OCI-M2 (cell line): ENCODE results near the gene DNAH11.
"Not testable (repeated sequence)": the region's sequence is repeated elsewhere in the genome, so short reads cannot be mapped to it uniquely, and the experiment has no call there.

Source experiments
- DNase-seq: peaks from one replicate; lab custom pipeline; 2025; ENCODE audit not compliant: unreplicated experiment; lab: John Stamatoyannopoulos, UW

The DNAH11 gene

DNA sequence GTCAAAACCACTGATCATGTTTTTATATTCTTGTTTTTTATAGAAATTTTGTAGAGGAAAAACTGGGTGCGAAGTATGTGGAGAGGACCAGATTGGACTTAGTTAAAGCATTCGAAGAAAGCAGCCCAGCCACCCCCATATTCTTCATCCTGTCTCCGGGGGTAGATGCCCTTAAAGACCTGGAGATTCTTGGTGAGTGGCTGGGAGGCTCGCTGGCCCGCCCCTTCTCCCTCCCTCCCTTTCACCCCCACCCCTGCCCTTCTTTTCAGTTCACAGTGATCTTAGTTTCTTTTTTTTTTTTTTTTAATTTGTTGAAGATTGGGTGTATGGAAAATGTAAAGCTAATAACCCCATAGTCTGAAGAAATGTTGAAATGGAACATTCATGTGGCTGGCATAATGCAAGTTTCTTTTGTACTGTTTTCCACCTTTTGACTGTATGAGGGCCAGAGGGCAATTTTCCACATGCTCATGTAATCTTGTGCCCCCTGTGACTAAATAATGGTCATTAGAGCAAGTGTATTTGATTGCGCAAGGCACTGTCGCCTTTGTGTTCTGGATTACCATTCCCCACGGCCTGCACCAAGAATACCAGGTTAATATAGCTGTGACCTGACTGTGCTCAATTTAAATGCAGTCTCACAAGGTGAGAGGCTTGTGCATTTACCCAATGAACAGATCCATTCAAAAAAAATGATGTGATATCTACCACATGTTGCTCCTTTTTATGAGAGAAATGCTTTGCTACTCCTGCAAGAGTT lies 325.2 kb downstream of the DNAH11 start:
- no peak for DNase-seq

DNA sequence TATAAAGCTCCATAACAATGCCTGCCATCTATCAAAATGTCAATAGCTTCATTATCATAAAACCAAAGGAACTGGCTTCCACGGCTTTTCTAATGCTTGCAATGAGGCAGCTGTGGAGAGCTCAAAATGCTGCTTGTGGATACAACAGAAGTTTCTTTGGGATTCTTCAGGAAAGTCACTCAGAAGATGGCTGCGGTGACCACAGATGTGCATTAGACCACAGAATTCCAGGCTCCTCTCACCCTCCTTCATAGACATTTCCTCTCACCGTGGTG lies 325.7 kb downstream of the DNAH11 start:
- DNase-seq: no peak

DNA sequence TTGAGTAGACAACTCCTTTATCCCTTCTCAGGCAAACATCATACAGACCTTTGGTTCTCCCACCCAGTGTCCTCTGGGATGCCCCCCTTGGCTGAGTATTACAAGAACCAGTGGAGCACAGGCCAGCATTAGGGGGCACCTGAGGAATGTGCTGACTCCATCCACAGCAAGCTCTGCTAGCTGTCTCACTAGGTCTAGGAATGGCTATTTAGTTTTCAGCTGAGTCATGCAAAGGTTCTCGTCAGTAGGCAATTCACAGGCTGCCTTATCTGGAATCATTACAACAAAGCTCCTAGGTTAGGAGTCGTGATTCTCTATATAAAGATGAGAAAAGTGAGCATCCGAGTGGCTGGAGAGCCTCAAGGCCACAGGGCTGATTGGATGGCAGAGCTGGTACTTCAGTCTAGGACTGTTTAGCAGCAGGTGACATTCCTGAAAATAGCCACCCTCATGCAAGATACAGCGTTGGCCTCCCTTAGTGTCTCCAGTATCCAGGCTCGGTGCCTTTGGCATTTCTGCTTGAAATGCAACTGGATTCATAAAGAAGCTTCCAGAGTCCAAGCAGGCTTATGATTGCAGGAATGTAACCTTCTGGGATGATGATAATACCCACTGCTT lies 327.1 kb downstream of the DNAH11 start:
- no peak for DNase-seq

DNA sequence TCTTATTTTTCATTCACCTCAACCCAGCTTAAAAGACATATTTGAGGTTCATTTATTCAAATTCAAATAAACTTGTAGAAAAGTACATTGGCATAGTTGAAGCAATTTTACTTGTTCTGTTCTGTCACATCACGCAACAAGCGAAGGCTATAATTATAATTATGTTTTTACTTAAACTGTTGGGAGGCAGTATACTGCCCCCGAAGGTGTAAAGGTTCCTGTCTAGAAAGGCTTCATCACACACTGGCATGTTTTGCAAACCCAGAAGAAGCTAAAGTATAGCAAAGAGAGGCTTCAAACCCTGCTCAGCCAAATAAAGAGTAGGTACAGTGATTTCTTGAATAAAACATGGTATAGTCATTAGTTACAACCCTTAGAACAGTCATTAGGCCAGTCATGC lies 340.2 kb downstream of the DNAH11 start:
- no peak for DNase-seq

DNA sequence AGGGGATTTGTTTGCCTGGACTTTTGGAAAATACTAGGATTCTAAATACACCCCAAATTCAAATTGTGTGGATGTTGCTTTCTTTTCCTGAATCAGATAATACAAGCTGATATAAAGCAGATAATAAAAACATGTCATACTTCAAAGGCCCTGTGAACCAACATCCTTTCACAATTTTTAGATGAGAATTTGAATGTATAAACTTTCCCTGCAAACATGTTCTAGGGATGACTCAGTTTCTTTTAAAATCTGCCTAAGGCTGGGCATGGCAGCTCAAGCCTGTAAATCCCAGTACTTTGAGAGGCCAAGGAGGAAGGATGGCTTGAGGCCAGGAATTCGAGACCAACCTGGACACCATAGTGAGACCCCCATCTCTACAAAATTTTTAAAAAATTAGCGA lies 340.7 kb downstream of the DNAH11 start:
- not testable (repeated sequence) for DNase-seq

DNA sequence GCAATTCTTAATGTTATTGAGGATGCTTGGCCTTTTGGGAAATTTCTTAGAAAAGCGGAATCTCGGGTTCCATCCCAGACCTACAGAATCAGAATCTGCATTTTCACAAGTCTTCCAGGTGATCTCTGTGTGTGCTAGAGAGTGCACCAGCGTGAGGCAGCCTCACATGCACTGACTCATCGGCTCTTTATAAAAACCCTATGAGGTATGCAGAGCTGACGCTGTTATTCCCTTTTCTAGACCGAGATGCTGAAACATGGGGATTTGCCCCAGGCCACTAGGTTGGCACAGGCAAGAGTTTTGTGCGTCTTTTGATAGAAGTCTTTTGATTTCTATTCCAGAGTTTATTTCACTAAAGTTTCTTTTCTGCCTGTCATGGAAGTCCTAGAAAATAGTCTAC lies 341.7 kb downstream of the DNAH11 start:
- no peak for DNase-seq

DNA sequence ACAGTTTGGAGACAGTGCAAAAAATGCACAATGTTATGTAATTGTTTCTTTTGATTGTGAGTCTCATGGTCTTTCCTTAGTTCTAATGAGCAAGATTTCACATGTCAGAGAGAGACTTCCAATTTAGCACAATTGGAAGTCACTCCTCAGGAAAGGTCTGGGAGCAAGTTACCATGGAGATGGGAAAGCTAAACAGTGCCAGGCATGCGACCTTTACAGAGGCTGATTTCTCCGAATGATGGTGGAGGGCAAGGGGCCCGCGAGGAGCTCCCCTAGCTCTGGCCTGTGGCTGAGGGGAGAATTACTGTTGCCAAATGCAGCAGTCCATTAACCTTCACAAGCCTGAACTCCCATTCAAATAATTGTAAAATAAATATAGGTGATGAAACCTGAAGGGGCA lies 343.6 kb downstream of the DNAH11 start:
- DNase-seq: no peak

DNA sequence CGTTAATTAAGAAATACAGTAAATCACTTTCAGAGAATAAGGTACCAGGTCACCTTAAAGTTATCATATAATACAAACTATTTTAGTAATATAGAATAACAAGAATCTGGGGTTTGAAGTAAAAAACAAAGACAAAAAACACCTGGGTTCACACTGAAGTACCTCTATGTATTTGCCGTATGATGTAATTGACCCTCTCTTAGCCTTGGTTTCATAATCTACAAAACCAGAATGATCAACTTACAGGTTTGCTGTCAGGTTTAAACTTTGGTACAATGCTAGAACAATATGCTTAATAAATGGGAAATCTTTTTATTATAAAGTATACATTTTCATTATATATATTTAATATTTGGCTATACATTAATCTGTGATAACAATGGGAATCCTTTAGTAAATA lies 344.5 kb downstream of the DNAH11 start:
- DNase-seq: no peak

DNA sequence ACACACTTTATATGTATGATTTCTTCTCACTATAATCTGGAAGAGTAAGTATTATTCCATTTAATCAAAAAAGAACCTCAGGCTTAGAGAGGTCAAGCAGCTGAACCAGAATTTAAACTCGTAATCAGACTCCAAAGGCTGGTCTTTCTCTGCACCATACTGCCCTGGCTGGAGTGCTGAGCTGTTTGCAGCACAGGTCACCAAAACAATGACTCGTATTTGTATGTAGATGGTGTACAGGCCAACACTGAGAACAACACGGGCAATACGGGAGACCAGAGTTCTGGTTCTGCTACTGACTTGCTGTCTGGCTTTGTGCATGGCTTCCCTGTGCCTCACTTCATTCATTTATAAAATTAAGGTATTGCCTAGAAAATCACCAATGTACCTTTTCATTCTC lies 344.9 kb downstream of the DNAH11 start:
- DNase-seq: no peak

DNA sequence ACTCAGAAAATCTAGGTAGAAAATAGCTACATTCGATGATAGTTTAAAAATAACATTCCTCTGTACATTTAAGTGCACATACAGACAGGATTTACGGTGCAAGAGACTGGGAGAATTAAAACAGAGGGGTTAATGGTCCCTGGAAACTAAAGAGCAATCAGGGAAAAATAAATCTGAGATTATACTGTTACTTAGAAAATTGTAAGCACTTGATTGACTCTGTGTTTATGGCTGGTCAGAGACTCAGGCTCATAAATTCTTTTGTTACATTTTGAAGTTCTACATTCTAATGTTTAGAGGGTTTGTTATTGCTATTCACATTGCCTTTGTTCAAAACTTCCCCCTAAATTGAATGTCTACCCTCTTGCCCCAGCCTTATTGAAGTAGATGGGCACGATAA lies 348.5 kb downstream of the DNAH11 start:
- no peak for DNase-seq

DNA sequence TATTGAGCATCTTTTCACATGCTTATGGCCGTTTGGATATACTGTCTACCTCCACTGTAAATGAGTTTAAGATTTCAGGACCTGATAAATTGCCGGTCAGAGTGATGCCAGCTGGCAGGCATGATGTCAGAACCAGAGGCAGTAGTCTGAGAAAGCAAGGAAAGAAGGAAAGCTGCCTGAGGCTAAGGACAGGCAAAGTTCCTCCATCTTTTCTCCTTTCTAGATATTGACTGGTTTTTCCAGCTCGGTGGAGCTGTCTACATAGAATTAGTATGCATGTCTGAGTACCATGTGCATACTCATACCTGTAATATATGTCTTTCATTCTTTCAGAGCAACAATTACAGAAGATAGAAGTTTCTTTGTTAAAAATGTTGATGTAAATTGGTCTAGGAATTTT lies 350.6 kb downstream of the DNAH11 start:
- DNase-seq: no peak

DNA sequence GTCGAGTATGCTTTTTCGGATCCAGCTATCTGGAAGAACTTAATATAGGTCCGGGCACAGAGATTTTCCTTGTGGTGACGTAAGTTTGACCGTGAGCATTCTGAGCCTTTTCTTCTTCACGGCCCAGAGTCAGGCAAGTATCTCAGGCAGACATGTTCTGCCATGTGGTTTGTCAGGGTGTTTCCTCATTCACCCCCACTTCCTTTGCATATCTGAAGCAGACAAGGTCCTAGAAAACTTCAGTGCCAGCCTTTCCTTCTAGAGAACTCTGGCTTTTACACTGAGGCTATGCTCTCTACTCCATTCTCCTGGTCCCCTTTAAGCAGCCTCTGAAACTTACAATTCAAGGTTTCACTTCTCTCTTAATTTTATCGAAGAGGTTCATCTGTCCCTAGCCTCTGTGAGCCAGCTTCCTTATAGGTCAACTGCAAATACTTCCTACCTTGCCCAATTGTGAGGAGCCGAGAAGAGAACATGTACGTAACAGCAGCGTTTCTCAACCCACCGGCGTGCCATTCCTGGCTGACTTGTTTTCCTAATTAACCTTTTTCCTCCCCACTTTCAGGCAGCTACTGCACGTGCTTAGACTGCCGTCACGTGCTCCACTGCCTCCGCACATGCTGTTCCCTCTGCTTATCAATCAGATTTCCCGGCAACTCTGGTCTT lies 355.6 kb downstream of the DNAH11 start:
- DNase-seq: no peak

DNA sequence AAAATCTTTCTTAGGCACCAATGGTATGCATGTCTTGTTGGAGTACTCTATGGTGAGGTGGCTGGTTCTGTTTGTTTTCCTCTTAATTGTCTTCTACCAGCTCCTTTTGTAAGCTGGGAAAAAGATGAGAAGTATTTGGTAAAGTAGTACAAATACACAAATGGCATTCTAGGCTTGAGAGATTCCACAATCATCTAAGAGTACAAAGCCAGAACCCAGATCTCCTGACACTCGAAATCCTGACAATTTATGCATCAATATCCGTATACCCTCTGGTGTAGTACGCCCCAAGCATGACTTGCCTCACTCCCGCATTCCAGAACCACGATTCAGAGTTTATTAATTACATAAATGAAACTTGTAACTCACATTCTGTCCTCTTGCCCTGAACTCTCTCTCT lies 359.4 kb downstream of the DNAH11 start:
- DNase-seq: no peak

DNA sequence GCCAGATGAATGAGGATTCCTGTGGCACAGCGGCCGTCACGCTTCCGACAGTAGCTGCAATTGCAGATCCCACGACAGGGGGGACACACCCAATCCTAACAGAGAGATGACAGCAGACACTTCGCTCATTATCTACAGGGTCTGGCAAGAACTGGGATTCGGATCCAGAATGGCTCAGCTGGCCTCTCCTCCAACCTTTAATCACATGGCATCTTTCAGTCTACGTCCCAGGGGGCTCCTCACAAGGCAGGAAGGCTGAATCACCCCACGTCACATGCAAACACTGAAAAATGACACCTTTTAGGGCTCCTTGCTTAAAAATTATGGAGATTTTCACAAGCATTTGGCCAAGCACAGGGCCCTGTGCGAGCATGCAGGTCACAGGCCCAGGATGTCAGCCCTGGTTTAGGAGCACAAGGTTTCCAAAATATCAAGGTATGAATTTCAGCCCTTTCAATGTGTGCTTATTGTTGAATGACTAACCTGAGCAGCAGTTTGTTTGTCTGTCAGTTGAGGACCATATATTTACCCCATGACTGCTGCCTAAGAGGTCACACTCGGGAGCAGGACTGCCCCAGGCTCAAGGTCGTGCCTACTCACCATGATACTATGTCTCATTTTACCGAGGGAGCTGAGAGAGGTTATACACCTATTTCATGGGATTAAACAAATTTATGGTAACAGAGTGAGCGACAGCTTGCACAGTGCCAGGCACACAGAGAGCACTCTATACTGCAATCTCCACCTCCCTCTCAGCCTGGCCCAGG lies 360.4 kb downstream of the DNAH11 start:
- DNase-seq: no peak

DNA sequence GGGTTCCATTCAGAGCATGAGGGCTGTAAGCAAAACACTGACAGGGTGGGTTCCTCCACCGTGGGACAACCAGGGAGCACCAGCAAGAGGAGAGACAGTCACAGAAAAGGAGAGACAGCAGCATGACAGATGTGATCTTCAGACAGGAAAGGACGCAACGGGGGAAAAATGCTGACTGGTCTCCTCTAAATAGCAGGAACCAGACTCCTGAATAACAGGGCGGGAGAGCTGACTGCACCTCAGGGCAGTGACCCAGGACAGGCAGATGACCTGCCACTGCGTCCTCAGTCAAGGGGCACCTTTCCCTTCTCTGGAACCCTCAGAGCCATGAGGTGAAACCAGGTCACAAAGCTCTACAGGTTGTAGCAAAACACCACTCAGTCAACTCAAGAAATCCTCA lies 365.9 kb downstream of the DNAH11 start:
- DNase-seq: no peak

DNA sequence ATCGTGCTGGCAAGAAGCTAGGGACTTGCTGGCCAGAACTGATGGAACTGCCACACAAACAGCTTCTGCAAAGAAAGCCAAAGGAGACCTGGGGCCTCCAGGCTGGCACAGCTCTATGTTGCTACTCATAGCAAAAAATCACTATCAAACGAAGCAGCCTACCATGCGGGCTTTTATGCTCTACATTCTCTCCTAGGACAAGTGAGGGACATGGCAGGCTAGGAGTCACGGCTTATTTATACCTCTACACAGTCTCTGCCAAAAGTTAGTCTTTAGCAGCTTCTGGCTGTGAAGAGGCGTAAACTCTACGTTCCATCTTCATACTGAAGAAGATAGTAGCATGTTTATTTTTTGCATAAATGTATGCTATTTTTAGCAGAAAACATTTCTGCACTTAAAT lies 367.4 kb downstream of the DNAH11 start:
- no peak for DNase-seq

DNA sequence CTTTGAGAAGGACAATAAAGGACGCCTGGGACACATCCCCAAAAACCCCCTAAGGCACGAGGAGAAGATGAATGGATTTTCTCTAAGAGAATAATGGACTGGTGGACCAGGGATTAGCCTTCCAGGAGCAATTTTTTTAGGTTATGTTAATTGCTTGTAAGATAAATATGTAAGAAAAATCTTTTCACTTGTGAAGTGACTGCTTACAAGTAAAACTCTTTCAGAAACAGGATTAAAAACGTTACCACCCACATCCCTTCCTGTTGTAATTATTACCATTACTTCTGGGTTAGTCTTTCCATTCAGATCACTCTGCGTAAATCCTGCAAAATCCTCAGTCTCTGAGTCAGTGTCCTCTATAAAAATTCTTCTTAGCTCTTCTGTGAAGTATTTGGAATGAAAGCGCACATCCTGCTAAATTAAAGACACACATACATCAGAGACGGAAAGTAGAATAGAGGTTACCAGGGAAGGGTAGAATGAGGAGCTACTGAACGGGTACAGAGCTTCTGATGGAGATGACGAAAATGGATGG lies 368.6 kb downstream of the DNAH11 start:
- DNase-seq: no peak

DNA sequence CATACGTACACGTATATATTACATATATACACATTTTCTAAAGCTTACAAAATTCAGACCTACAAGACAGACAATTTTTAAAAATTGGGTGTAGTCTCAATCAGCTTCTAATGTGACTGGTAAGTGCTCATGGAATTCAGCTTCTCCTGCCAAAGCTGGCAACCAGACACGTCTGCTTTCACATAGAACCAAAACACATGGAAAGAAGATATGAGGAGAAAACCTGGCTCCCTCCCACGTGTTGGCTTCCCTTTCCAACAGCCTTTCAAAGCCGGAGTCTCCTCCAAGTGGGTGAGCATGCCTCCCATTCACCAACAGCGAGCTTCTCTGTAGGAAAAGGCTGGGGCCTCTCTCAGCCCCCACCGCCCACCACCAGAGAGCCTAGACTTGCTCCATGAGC lies 369.5 kb downstream of the DNAH11 start:
- no peak for DNase-seq

DNA sequence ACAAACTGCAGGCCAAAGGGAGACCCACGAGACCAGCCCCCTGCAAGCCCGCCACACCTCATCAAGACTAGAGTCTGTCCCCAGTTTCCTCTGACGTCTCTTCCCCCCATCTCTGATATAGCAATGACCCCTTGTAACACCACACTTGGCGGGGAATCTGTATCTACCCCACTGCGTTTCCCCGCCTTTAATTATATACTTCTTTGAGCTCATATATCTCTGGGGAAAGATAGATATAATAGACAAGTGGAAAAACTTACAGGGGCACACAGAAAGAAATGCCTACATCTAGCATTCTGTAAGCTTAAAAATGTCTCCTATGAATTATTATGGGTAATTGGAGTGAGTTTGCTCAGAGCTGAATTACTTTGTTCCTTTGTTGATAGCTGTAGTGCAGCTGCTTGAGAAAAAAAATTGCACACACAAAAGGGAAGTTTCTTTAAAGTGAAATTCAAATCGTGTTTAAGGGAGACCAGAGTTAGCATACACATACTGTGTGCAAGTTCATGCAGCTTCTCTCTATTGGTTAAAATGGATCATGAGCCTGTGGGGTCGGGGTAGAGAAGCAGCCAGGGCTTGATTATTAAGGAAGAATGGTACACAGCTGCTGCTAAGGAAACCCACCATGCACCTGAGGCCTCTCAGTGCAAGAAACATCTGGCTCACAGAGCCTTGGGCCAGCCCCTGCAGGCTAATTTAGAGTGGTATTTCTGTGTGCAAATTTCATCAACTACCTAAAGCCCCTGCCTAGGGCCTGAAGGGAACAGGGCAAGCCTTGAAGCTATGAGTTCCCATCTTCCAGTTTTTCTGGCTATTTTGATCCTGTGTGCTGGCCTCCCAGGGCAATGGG lies 370.3 kb downstream of the DNAH11 start:
- DNase-seq: no peak

DNA sequence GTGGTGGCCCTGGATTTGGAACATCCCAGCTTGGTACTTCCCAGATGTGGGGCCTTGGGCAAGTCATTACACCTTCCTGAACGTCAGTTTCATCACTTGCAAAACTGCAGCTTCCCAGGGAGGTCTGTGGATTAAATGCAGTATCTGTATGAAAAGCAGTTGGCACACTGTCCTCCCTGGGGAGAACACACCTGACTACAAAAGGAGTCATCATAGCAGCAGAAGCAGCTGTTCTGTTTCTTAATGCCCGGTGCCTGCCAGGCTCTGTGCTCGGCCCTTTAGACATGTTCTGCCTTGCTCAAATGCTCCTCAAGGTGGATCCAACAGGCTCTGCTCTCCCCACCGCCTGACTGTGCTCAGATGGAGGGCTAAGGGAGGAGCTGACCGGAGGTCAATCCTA lies 371.8 kb downstream of the DNAH11 start:
- DNase-seq: no peak

DNA sequence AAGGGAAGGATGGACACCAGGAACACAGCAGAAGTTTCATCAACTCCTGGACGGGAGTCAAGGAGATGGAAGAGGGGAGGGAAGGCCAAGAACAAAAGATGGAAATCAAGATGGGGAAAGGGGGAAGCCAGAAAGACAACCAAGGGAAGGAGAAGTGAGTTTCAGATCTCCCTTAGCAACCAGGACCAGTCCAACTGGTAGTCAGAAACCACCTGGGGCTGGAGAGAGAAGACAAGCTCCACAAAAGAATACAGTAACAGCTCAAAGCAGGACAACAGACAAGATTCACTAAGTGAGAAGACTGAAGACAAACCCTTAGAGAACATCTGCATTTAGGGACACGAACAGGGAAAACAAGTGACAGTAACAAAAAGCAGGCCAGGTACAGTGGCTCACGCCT lies 372.3 kb downstream of the DNAH11 start:
- DNase-seq: no peak
